Osteocyte (in vitro differentiated cells): Measurements from ENCODE around the gene RCOR3. TPM values are rescaled to one million over a fixed set of nuclear protein-coding genes. Genes with fewer than 3 reads are reported as not detected.

Experiments used
- DNase-seq: peaks from one replicate; pipeline ENCODE4 v3.0.0; 2021; ENCODE audit warnings: mixed read lengths; ENCODE audit not compliant: unreplicated experiment; ENCODE audit errors: extremely low spot score
- H3K27ac Mint-ChIP-seq: one replicate; pipeline ENCODE4 v1.8.0; 2021; ENCODE audit warnings: mild to moderate bottlenecking, mixed read lengths; ENCODE audit not compliant: unreplicated experiment
- H3K27me3 Mint-ChIP-seq: one replicate; pipeline ENCODE4 v1.8.0; 2021; ENCODE audit warnings: mixed read lengths; ENCODE audit not compliant: unreplicated experiment
- H3K36me3 Mint-ChIP-seq: one replicate; pipeline ENCODE4 v1.8.0; 2021; ENCODE audit warnings: mixed read lengths; ENCODE audit not compliant: unreplicated experiment
- H3K4me1 Mint-ChIP-seq: one replicate; pipeline ENCODE4 v1.8.0; 2021; ENCODE audit warnings: mixed read lengths; ENCODE audit not compliant: unreplicated experiment
- H3K4me3 Mint-ChIP-seq: one replicate; pipeline ENCODE4 v1.8.0; 2021; ENCODE audit warnings: mild to moderate bottlenecking, moderate library complexity, mixed read lengths; ENCODE audit not compliant: unreplicated experiment
- H3K9me3 Mint-ChIP-seq: one replicate; pipeline ENCODE4 v1.8.0; 2021; ENCODE audit warnings: mixed read lengths; ENCODE audit not compliant: unreplicated experiment
- total RNA-seq: library from RNA; stranded (reverse); gene quantifications from 2 replicates; pipeline ENCODE4 v1.2.1, GENCODE V29; 2021
- TF ChIP-seq, protein P1 (sequence below): fragments of 200-600 bp; sonication (generic); IDR thresholded peaks from 2 replicates; pipeline ENCODE4 v1.5.0; 2021; ENCODE audit warnings: antibody characterized with exemption, mild to moderate bottlenecking, moderate library complexity

The RCOR3 gene
- total RNA-seq, 1 donor from 2014 or later, result 51.0 TPM

DNA sequence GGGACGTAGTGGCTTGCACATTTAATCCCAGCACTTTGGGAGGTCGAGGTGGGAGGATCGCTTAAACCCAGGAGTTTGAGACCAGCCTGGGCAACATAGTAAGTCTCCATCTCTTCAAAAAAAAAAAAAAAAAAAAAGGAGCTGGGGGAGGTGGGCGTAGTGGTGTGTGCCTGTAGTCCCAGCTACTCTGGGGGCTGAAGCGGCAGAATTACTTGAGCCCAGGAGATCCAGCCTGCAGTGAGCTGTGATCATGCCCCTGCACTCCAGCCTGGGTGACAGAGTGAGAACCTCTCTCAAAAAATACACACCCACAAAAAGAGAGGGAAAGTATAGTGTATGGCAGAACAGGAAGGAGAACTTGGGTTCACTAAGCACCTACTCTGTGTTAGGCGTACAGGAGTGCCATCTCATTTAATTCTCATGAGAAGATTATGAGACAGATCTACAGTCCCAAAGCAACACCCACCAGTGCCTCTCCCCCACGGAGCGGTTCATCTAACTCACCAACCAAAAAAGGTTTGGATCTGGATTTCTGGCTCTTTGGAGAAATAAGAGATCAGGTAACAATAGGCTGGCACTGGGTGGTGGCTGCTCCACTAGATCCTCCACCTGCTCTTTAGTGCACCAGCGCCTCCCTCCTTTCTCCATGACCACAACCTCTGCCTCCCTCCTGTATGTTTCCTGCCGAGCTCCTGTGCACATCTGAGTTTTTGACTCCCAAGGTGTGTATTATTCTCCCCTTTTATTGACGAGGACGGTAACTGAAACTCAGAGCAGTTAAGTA is 66.0 kb downstream of the RCOR3 start:
- H3K27ac Mint-ChIP-seq, result peak overlapping the region; percentile 93
- H3K4me3 Mint-ChIP-seq, result peak overlapping the region; percentile 78
- no peak for DNase-seq
- H3K4me1 Mint-ChIP-seq, result peaks cover 34% of the 10 kb centered on the region
- H3K27me3 Mint-ChIP-seq, result no peaks in the 10 kb centered on the region
- no peaks in the 10 kb centered on the region for H3K36me3 Mint-ChIP-seq
- no peaks in the 10 kb centered on the region for H3K9me3 Mint-ChIP-seq
- TF ChIP-seq, protein P1, sequence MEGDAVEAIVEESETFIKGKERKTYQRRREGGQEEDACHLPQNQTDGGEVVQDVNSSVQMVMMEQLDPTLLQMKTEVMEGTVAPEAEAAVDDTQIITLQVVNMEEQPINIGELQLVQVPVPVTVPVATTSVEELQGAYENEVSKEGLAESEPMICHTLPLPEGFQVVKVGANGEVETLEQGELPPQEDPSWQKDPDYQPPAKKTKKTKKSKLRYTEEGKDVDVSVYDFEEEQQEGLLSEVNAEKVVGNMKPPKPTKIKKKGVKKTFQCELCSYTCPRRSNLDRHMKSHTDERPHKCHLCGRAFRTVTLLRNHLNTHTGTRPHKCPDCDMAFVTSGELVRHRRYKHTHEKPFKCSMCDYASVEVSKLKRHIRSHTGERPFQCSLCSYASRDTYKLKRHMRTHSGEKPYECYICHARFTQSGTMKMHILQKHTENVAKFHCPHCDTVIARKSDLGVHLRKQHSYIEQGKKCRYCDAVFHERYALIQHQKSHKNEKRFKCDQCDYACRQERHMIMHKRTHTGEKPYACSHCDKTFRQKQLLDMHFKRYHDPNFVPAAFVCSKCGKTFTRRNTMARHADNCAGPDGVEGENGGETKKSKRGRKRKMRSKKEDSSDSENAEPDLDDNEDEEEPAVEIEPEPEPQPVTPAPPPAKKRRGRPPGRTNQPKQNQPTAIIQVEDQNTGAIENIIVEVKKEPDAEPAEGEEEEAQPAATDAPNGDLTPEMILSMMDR, result no peak

DNA sequence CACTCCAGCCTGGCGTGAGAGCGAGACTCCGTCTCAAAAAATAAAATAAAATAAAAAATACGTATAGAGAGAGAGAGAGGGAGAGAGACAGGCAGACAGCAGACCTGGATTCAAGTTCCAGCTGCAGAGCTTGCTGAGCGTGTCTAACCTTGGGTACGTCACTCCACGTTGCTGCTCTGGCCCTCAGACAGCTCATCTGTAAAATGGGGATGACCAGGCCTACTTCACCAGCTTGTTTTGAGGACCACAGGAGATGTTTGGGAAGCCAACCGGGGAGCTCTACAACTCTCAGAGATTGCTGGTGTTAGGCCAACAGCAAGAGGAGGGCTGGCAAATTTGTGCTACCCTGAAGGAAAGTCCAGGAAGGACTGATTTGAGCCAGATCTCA is 67.0 kb downstream of the RCOR3 start:
- H3K9me3 Mint-ChIP-seq, result no peaks in the 10 kb centered on the region
- H3K4me3 Mint-ChIP-seq, result peak overlapping the region; percentile 78
- H3K27ac Mint-ChIP-seq, result peak overlapping the region; percentile 93
- no peaks in the 10 kb centered on the region for H3K36me3 Mint-ChIP-seq
- TF ChIP-seq, protein P1, result no peak
- H3K27me3 Mint-ChIP-seq, result no peaks in the 10 kb centered on the region
- H3K4me1 Mint-ChIP-seq, result peaks cover 43% of the 10 kb centered on the region
- DNase-seq, result no peak

DNA sequence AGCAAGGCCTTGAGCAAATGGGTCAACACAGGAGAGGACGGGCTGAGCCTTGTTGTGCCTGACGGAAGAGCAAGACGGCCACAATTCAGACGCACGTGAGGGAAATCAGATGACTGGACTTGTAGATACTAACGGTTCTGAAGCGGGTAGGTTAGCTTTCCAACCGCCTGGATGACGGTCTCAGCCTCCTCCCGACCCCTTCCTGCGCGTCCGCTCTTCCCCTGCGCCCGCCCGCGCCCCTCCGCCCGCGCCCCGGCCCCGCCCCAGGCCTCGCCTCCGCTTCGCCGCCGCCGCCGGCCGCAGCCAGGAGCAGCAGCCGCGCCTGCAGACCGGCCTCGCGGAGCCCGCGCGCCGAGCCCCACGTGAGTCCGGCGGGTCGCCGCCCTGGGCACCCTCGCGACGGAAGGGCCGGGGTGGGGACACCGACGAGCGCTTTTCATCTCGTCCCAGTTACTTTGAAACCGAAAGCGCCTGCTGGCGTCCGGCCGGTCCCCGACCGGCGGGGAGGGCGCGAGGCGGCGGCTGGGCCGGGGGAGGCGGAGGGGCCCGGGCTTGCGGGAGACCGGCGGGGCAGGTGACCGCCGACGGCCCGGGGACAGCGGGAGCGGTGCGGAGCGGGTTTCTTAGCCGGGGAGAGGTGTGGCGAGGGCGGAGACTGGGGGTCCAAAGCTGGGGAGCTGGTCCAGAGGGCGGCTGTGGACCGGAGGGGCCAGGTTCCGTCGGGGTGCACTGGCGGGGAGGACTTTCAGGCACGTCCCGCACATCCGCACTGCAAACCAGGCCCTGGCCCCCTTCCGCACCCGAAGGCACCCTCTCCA is 67.6 kb downstream of the RCOR3 start, which contains the start of gene TRAF5:
Gene TRAF5, plus strand, starts transcription at position 306 of the 818 bp plus-strand sequence. CDS start 26,407 bp downstream, outside the sequence.
- H3K4me1 Mint-ChIP-seq, result peaks cover 48% of the 10 kb centered on the region

DNA sequence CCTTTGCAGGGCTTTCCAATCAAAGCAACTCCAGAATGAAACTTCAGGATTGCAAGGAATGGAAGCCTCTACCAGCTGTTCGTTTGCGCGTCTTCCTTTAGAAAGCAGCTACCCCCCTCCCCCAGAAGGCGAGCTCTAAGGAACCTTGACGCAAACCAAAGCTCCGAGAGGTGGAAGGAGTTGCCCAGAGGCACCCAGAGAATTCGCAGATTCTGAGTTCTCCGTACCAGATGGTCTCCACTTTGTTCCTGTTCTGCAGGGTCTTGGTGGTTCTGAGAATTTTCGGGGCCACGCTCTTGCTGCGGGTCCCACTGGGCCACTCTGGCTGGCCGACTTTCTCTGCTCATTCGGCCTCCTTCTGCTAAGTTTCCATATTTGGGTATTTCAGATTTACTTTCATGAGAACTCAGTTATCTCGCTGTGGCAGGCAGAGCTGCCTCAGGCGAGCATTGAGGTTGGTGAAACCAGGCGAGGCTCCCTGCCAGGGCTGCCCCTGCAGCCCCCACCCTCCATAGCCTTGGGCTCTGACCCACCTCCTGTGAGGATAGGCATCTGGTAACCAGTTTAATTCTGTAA is 68.3 kb downstream of the RCOR3 start:
- Mint-ChIP-seq H3K27me3 (no peaks in the 10 kb centered on the region), H3K27ac (peak overlapping the region; percentile 87), H3K4me1 (peaks cover 55% of the 10 kb centered on the region), H3K4me3 (peak overlapping the region; percentile 91), H3K9me3 (no peaks in the 10 kb centered on the region), H3K36me3 (no peaks in the 10 kb centered on the region)
- no peak for DNase-seq
- TF ChIP-seq, protein P1, result no peak

More for the DNA sequence above, 67.6 kb downstream of the RCOR3 start, which contains the start of gene TRAF5:
- Mint-ChIP-seq H3K36me3 (no peaks in the 10 kb centered on the region), H3K4me3 (peak within 1 kb of the TSS; percentile 91), H3K27me3 (no peaks in the 10 kb centered on the region), H3K9me3 (no peaks in the 10 kb centered on the region), H3K27ac (peak within 1 kb of the TSS; percentile 93)
- peak; percentile 88 for DNase-seq
- TF ChIP-seq, protein P1, result no peak
